Peyer's patch (tissue), 4 donors: ENCODE data around the gene KDM1A.

Source experiments
- POLR2A ChIP-seq, 2 donors: fragments of 450-650 bp; IDR thresholded peaks; one replicate each; pipeline ENCODE4 v1.5.1; 2017; ENCODE audit warnings: antibody characterized with exemption in 2 of 2, mild to moderate bottlenecking in 2 of 2, moderate library complexity in 2 of 2
- TF ChIP-seq, protein P1 (sequence below), 6 experiments: fragments of 450-650 bp in 4 of 6; fragments of 200-600 bp in 2 of 6; sonication (generic) in 1 of 6; IDR thresholded peaks; one replicate each; pipeline ENCODE4 v1.5.1; 2017 to 2019; ENCODE audit warnings: antibody characterized with exemption in 6 of 6, mild to moderate bottlenecking in 3 of 6, moderate library complexity in 1 of 6

DNA sequence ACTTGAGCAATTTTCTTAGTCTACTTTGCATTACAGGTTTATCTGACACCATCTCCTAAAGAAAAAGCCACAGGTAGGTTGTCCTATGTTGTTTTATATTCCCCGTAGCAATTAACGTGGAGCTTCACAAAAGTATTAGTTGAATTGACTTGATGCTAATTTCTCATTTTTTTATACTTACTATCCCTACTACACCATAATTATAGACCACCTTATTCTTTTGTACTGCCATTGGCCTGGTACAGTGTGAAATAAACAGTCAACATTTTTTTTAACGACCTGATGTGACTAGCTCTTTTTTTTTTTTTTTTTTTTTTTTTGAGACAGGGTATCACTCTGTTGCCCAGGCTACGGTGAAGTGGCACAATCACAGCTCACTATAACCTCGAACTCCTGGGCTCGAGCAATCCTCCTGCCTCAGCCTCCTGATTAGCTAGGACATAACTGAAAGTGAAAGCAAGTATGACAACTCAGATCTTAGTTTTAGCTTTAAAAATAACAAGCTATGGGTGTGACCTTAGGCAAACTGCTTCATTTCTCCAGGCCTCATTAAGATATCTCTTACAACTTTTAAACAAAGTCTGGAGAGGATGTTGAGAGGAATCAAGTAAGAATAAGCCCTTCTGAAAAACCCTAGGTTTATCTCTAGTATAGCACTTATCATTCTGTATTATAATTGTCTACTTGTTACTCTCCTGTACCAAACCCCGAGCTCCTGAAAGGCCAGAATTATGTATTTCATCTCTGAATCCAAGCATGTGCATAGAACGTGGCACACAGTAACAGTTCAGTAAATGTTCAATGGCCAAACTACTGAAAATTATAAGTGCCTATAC lies 99.9 kb downstream of the KDM1A start:
- TF ChIP-seq, protein P1, sequence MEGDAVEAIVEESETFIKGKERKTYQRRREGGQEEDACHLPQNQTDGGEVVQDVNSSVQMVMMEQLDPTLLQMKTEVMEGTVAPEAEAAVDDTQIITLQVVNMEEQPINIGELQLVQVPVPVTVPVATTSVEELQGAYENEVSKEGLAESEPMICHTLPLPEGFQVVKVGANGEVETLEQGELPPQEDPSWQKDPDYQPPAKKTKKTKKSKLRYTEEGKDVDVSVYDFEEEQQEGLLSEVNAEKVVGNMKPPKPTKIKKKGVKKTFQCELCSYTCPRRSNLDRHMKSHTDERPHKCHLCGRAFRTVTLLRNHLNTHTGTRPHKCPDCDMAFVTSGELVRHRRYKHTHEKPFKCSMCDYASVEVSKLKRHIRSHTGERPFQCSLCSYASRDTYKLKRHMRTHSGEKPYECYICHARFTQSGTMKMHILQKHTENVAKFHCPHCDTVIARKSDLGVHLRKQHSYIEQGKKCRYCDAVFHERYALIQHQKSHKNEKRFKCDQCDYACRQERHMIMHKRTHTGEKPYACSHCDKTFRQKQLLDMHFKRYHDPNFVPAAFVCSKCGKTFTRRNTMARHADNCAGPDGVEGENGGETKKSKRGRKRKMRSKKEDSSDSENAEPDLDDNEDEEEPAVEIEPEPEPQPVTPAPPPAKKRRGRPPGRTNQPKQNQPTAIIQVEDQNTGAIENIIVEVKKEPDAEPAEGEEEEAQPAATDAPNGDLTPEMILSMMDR (IDR thresholded peaks at IDR 0.05), result no peak
- no peak for TF ChIP-seq POLR2A (IDR thresholded peaks at IDR 0.05)
